Esophagus squamous epithelium (tissue), 5 donors: Measurements from ENCODE around the gene RAB33B. TPM values are rescaled to one million over a fixed set of nuclear protein-coding genes. Genes with fewer than 3 reads are reported as not detected.
"Not testable (repeated sequence)": the region's sequence is repeated elsewhere in the genome, so short reads cannot be mapped to it uniquely, and the experiment has no call there.

Experiments used
- DNase-seq: peaks from one replicate; lab custom pipeline; 2025; lab: John Stamatoyannopoulos, UW
- H3K27ac ChIP-seq, 4 donors: fragments of 200-600 bp; sonication (generic); one replicate each; pipeline ENCODE4 v1.5.1; 2016 to 2019; ENCODE audit warnings: mild to moderate bottlenecking in 1 of 4
- H3K27me3 ChIP-seq, 4 donors: fragments of 200-600 bp; sonication (generic); 1 replicate in 3 of 4; 2 replicates in 1 of 4; pipeline versions ENCODE4 v1.5.1 to v1.6.0; 2017 to 2021; ENCODE audit warnings: antibody characterized with exemption in 1 of 4
- H3K36me3 ChIP-seq, 3 donors: fragments of 200-600 bp; sonication (generic); one replicate each; pipeline ENCODE4 v1.5.1; 2016 to 2019
- H3K4me1 ChIP-seq, 3 donors: fragments of 200-600 bp; sonication (generic); one replicate each; pipeline ENCODE4 v1.5.1; 2017 to 2019
- H3K4me3 ChIP-seq, 4 donors: fragments of 200-600 bp; sonication (generic); 1 replicate in 3 of 4; 2 replicates in 1 of 4; pipeline ENCODE4 v1.5.1; 2016 to 2019; ENCODE audit warnings: mild to moderate bottlenecking in 2 of 4, moderate library complexity in 1 of 4
- H3K9me3 ChIP-seq, 3 donors: fragments of 200-600 bp; sonication (generic); one replicate each; pipeline ENCODE4 v1.5.1; 2016 to 2019
- POLR2A ChIP-seq, 4 donors: fragments of 450-650 bp; IDR thresholded peaks; one replicate each; pipeline ENCODE4 v1.6.1; 2017; ENCODE audit warnings: antibody characterized with exemption in 4 of 4, mild to moderate bottlenecking in 4 of 4, moderate library complexity in 3 of 4
- WGBS, 2 donors: methylation state at CpG; one replicate each; pipeline ENCODE4 v1.1.5; 2018; 5-methylcytosine and 5-hydroxymethylcytosine counted together
- intact Hi-C: fragments of 100-400 bp; cut with DNase I; formaldehyde crosslinking; loops from one replicate; pipeline ENCODE4 v1.15.0; 2022
- total RNA-seq, 4 donors: library from RNA; depleted of rRNA; stranded (reverse); fragments of >200 nt; gene quantifications; one replicate each; pipeline ENCODE4 v1.1.0, GENCODE V29; 2016
- TF ChIP-seq, protein P1 (sequence below), 6 experiments: fragments of 450-650 bp in 4 of 6; fragments of 200-600 bp in 2 of 6; sonication (generic) in 2 of 6; IDR thresholded peaks; one replicate each; pipeline ENCODE4 v1.5.1; 2016 to 2019; ENCODE audit warnings: antibody characterized with exemption in 6 of 6, mild to moderate bottlenecking in 4 of 6, moderate library complexity in 4 of 6
- donor health status: DM: yes; HTN: yes; CAD: no.

Gene RAB33B
- total RNA-seq, 4 donors from 2014 or later, result 3.4 to 9.2 (median 6.6) TPM

GRCh38 chr4:139420652-139421051 is 33.3 kb upstream of the RAB33B start:
- Histone ChIP-seq H3K27ac (no peak overlapping the region), H3K4me1 (peaks cover 0 to 18% (median 11%) of the 10 kb centered on the region in 3 donors), H3K4me3 (no peak overlapping the region), H3K36me3 (no peaks in the 10 kb centered on the region), H3K27me3 (no peaks in the 10 kb centered on the region), H3K9me3 (no peaks in the 10 kb centered on the region)
- DNase-seq, result no peak
- WGBS, 2 donors, result 95 to 100% methylated on average over 1 of the region's 1 CpG
- intact Hi-C loops, result no loop called here
- no peak for TF ChIP-seq POLR2A (IDR thresholded peaks at IDR 0.05)
- TF ChIP-seq, protein P1, sequence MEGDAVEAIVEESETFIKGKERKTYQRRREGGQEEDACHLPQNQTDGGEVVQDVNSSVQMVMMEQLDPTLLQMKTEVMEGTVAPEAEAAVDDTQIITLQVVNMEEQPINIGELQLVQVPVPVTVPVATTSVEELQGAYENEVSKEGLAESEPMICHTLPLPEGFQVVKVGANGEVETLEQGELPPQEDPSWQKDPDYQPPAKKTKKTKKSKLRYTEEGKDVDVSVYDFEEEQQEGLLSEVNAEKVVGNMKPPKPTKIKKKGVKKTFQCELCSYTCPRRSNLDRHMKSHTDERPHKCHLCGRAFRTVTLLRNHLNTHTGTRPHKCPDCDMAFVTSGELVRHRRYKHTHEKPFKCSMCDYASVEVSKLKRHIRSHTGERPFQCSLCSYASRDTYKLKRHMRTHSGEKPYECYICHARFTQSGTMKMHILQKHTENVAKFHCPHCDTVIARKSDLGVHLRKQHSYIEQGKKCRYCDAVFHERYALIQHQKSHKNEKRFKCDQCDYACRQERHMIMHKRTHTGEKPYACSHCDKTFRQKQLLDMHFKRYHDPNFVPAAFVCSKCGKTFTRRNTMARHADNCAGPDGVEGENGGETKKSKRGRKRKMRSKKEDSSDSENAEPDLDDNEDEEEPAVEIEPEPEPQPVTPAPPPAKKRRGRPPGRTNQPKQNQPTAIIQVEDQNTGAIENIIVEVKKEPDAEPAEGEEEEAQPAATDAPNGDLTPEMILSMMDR (IDR thresholded peaks at IDR 0.05), result no peak

DNA sequence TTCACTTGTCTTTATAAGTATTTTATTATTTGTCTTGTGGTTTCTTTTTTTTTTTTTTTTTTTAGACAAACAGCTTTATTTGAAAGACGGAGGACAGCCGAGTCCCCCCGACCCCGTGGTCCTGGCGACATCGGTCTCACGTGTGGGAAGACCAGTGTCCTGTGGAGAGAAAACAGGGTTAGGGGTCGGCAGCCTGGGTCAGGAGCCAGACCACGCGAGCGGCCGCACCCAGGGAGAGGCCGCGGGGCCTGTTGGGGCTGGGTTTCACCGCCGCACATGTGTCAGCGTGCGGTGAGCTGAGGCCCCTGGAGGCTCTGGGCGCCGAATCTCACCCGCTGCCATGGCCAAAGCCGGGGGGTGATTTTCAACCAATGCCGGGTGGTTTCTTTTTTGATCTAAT is 17.8 kb upstream of the RAB33B start:
- peaks cover 0 to 24% (median 0%) of the 10 kb centered on the region in 3 donors for H3K36me3 ChIP-seq
- intact Hi-C loops, result no loop called here
- no peak overlapping the region for H3K27ac ChIP-seq
- TF ChIP-seq, protein P1 (IDR thresholded peaks at IDR 0.05), result no peak
- TF ChIP-seq POLR2A (IDR thresholded peaks at IDR 0.05), result no peak
- no peak for DNase-seq
- no peak overlapping the region for H3K4me3 ChIP-seq
- no peaks in the 10 kb centered on the region for H3K4me1 ChIP-seq
- H3K27me3 ChIP-seq, result no peaks in the 10 kb centered on the region
- 97 to 100% methylated on average over 6 to 16 of the region's 23 CpGs for WGBS, 2 donors
- H3K9me3 ChIP-seq, result peaks cover 0 to 23% (median 0%) of the 10 kb centered on the region in 3 donors

GRCh38 chr4:139438141-139438540 is 15.8 kb upstream of the RAB33B start:
- Histone ChIP-seq H3K9me3 (peaks cover 0 to 16% (median 0%) of the 10 kb centered on the region in 3 donors), H3K36me3 (peaks cover 0 to 24% (median 0%) of the 10 kb centered on the region in 3 donors), H3K4me3 (no peak overlapping the region), H3K27ac (no peak overlapping the region), H3K27me3 (no peaks in the 10 kb centered on the region), H3K4me1 (no peaks in the 10 kb centered on the region)
- 82 to 83% methylated on average over 2 of the region's 2 CpGs for WGBS, 2 donors
- no peak for DNase-seq
- intact Hi-C loops, result no loop called here
- TF ChIP-seq, protein P1 (IDR thresholded peaks at IDR 0.05), result no peak
- no peak for TF ChIP-seq POLR2A (IDR thresholded peaks at IDR 0.05)

DNA sequence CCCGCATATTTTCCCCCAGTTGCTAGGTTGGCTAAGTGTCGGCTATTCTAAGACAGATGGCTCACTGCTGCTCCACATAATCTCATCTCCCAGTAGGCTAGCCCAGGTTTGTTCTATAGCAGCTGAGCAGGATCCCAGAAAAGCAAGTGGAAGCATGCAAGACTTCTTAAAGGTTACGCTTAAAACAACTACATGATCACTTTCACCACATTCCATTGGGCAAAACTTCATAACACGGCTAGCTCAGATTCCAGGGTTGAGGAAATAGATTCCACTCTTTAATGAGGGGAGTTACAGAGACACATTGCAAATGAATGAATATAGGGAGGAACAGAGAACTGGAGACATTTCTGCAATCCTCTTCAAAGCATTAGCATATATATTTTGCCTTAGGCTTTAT is 12.9 kb upstream of the RAB33B start:
- Histone ChIP-seq H3K36me3 (peaks cover 0 to 30% (median 0%) of the 10 kb centered on the region in 3 donors), H3K27ac (no peak overlapping the region), H3K4me3 (no peak overlapping the region), H3K4me1 (no peaks in the 10 kb centered on the region), H3K9me3 (peaks cover 0 to 13% (median 0%) of the 10 kb centered on the region in 3 donors), H3K27me3 (no peaks in the 10 kb centered on the region)
- no peak for TF ChIP-seq POLR2A (IDR thresholded peaks at IDR 0.05)
- TF ChIP-seq, protein P1 (IDR thresholded peaks at IDR 0.05), result no peak
- DNase-seq, result no peak
- intact Hi-C loops, result no loop called here
- 52 to 54% methylated on average over 4 of the region's 4 CpGs for WGBS, 2 donors

DNA sequence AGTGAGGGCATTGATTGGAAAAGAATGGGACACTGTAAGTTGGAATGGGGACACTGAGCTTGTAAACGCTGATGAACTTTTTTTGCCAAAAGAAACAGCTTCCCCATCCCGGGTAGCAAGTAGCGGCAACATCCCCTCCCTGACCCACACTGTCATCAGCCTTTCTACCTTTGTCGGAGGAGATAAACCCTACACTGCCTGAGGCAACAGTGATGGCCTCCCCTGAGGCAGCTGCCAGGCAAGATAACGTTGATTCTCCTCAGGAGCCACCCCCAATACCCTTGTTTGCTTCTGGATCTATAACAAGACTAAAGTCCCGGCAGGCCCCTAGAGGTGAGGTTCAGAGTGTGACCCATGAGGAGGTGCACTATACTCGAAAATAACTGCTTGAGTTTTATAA is 10.3 kb upstream of the RAB33B start:
- Histone ChIP-seq H3K9me3 (peaks cover 0 to 7% (median 0%) of the 10 kb centered on the region in 3 donors), H3K4me3 (no peak overlapping the region), H3K27ac (no peak overlapping the region), H3K4me1 (no peaks in the 10 kb centered on the region), H3K36me3 (peaks cover 0 to 13% (median 0%) of the 10 kb centered on the region in 3 donors), H3K27me3 (no peaks in the 10 kb centered on the region)
- no peak for DNase-seq
- WGBS, 2 donors, result 83 to 88% methylated on average over 7 of the region's 7 CpGs
- TF ChIP-seq, protein P1 (IDR thresholded peaks at IDR 0.05), result no peak
- no peak for TF ChIP-seq POLR2A (IDR thresholded peaks at IDR 0.05)
- intact Hi-C loops, result no loop called here

GRCh38 chr4:139444881-139445280 is 9.0 kb upstream of the RAB33B start:
- H3K27ac ChIP-seq, H3K4me3 ChIP-seq, H3K4me1 ChIP-seq, intact Hi-C loops, H3K9me3 ChIP-seq, H3K27me3 ChIP-seq, DNase-seq: not testable (repeated sequence)
- H3K36me3 ChIP-seq, result peaks cover 0 to 13% (median 0%) of the 10 kb centered on the region in 3 donors
- 82 to 98% methylated on average over 3 of the region's 3 CpGs for WGBS, 2 donors

- DNase-seq, H3K27ac ChIP-seq, intact Hi-C loops, H3K9me3 ChIP-seq, H3K4me3 ChIP-seq, H3K27me3 ChIP-seq, H3K4me1 ChIP-seq: not testable (repeated sequence)
- H3K36me3 ChIP-seq, result peaks cover 0 to 13% (median 0%) of the 10 kb centered on the region in 3 donors
- WGBS, 2 donors, result 90 to 94% methylated on average over 2 to 4 of the region's 4 CpGs
These were observed 6.8 kb upstream of the RAB33B start for GRCh38 chr4:139447078-139447477.
